ENCODE data around the gene RIMBP2. TPM values are rescaled to one million over a fixed set of nuclear protein-coding genes. Genes with fewer than 3 reads are reported as not detected.

The RIMBP2 gene
- total and polyA plus RNA-seq, 9 of the 15 experiments (the other 6 are each of a cell fraction or from before 2014, with no cell fraction given) = not detected

- no peak for TF ChIP-seq ZNF589 (CRISPR knock-in tag; IDR thresholded peaks at IDR 0.05; ENCODE audit: low read depth)
- TF ChIP-seq E2F3 (CRISPR knock-in tag; IDR thresholded peaks at IDR 0.05) = no peak
- no peak for TF ChIP-seq PURB (CRISPR knock-in tag; IDR thresholded peaks at IDR 0.05; ENCODE audit: low read depth)
- TF ChIP-seq MCM7 (IDR thresholded peaks at IDR 0.05) = no peak
- TF ChIP-seq ZEB2 (IDR thresholded peaks at IDR 0.05) = no peak
- TF ChIP-seq SRSF1 (IDR thresholded peaks at IDR 0.05; ENCODE audit: low read depth, low read length) = no peak
- no peak for TF ChIP-seq KLF1 (tag; IDR thresholded peaks at IDR 0.05)
- TF ChIP-seq E2F1 (CRISPR knock-in tag; IDR thresholded peaks at IDR 0.05) = no peak
- no peak for TF ChIP-seq NBN (IDR thresholded peaks at IDR 0.05; ENCODE audit: low read depth)
- TF ChIP-seq ZNF274 (IDR thresholded peaks at IDR 0.05; ENCODE audit: borderline replicate concordance, low read depth, low read length) = no peak
- TF ChIP-seq PRPF4 (IDR thresholded peaks at IDR 0.05; ENCODE audit: insufficient read depth, low read depth, low read length, poor library complexity, severe bottlenecking) = no peak
- no peak for TF ChIP-seq NUFIP1 (IDR thresholded peaks at IDR 0.05; ENCODE audit: partially characterized antibody)
- TF ChIP-seq RB1 (IDR thresholded peaks at IDR 0.05; ENCODE audit: low read depth) = no peak
- TF ChIP-seq FOXP1 (CRISPR knock-in tag; IDR thresholded peaks at IDR 0.05) = no peak
- TF ChIP-seq MEF2A (IDR thresholded peaks at IDR 0.05; ENCODE audit: control insufficient read depth, low read depth, low read length) = no peak
- no peak for TF ChIP-seq ZNF253 (CRISPR knock-in tag; conservative IDR thresholded peaks at IDR 0.05)
- TF ChIP-seq ZNF449 (CRISPR knock-in tag; IDR thresholded peaks at IDR 0.05) = no peak
- no TSS peak for BruUV-seq (replicated peaks)
- CTCF ChIA-PET (ENCODE audit: low intra/inter-chr PET ratio) = no interaction called here
Observed at GRCh38 chr12:130437555-130438242, 278.4 kb downstream of the RIMBP2 start.

More at GRCh38 chr12:130437555-130438242, 278.4 kb downstream of the RIMBP2 start:
- DNase-seq (ENCODE audit: extremely low read depth in 1 of 4, low spot score in 3 of 4) (no peak), ATAC-seq (no peak; the same call in 2 of the 3 replicates), FAIRE-seq (no peak)
- POLR2A ChIA-PET = no interaction called here
- Histone ChIP-seq H3K9me1 (ENCODE audit: control insufficient read depth, insufficient read depth, low read length) (peaks cover 5% of the 10 kb centered on the region), H4K20me1 (replicated peaks; ENCODE audit: control insufficient read depth, insufficient read depth, low read length) (peaks cover 4% of the 10 kb centered on the region; the same call in 1 of the 2 replicates), H3K79me2 (ENCODE audit: control insufficient read depth, insufficient read depth, low read length) (no peaks in the 10 kb centered on the region), H3K27ac (ENCODE audit: extremely low read depth, low read depth, low read length) (no peak overlapping the region), H3K4me3 (no peak overlapping the region), H2AFZ (ENCODE audit: low read depth, low read length) (no peak overlapping the region), H3K9me3 (replicated peaks; ENCODE audit: control insufficient read depth, insufficient read depth, low read depth, low read length) (no peaks in the 10 kb centered on the region), H3K9ac (ENCODE audit: insufficient read depth in 1 of 2, low read depth in 2 of 2, low read length in 2 of 2) (no peak overlapping the region), H3K4me1 (replicated peaks in 1 of 2; ENCODE audit: control insufficient read depth in 2 of 2, insufficient read depth in 2 of 2, low read length in 2 of 2) (no peaks in the 10 kb centered on the region; a peak in 1 of 5 replicates), H3K27me3 (ENCODE audit: control insufficient read depth in 2 of 2, insufficient read depth in 2 of 2, low read length in 2 of 2) (peaks cover 26 to 69% of the 10 kb centered on the region in 2 experiments), H3K4me2 (ENCODE audit: insufficient read depth, low read length) (no peak overlapping the region), H3K36me3 (ENCODE audit: control insufficient read depth, insufficient read depth, low read length) (no peaks in the 10 kb centered on the region)
- in situ Hi-C loops (cut with MboI) (no loop called here), intact Hi-C loops (cut with micrococcal nuclease) (no loop called here)
- 33% methylated on average over 12 of the region's 16 CpGs for whole genome bisulfite sequencing (ENCODE audit: insufficient coverage, low coverage, missing lambda C conversion rate)

All from K562 (cell line).